SK-N-SH treated with all-trans-retinoic acid at 6 μM for 48 hours (cell line): ENCODE data around the gene ANK3.
A peak's percentile ranks its signal among the peaks of the same experiment; 100 is the strongest.

Experiments used
- ATAC-seq: fragments of 200-7000 bp; cut with Tn5 transposase; 3 replicates; pipeline ENCODE4 v1.9.1; 2020; ENCODE audit warnings: mild to moderate bottlenecking, moderate library complexity
- ARNTL ChIP-seq: fragments of 450-650 bp; formaldehyde crosslinking; IDR thresholded peaks from 2 replicates; pipeline ENCODE4 v1.5.0; 2020; ENCODE audit warnings: low read depth, mild to moderate bottlenecking, moderate library complexity, borderline replicate concordance
- BACH2 ChIP-seq: fragments of 250-450 bp; sonication (Bioruptor Pico); IDR thresholded peaks from 2 replicates; pipeline ENCODE4 v1.9.0; 2021; ENCODE audit warnings: mild to moderate bottlenecking, borderline replicate concordance
- CREB5 ChIP-seq: fragments of 250-450 bp; sonication (Bioruptor Pico); IDR thresholded peaks from 2 replicates; pipeline ENCODE4 v1.5.1; 2020; ENCODE audit warnings: low read depth, mild to moderate bottlenecking, moderate library complexity
- CSRNP3 ChIP-seq: fragments of 250-450 bp; sonication (Bioruptor Pico); IDR thresholded peaks from 2 replicates; pipeline ENCODE4 v1.5.1; 2021; ENCODE audit warnings: mild to moderate bottlenecking, moderate library complexity
- ESRRG ChIP-seq: fragments of 250-450 bp; sonication (Bioruptor Pico); IDR thresholded peaks from 2 replicates; pipeline ENCODE4 v1.6.1; 2021; ENCODE audit warnings: mild to moderate bottlenecking
- ISL1 ChIP-seq: fragments of 250-450 bp; sonication (Bioruptor Pico); IDR thresholded peaks from 2 replicates; pipeline ENCODE4 v2.1.2; 2022; ENCODE audit warnings: mild to moderate bottlenecking, moderate library complexity
- OSR1 ChIP-seq: fragments of 250-450 bp; sonication (Bioruptor Pico); IDR thresholded peaks from 2 replicates; pipeline ENCODE4 v1.8.0; 2022; ENCODE audit warnings: moderate library complexity, mild to moderate bottlenecking, inconsistent platforms
- PATZ1 ChIP-seq: fragments of 250-450 bp; sonication (Bioruptor Pico); IDR thresholded peaks from 2 replicates; pipeline ENCODE4 v1.8.0; 2020; ENCODE audit warnings: mild to moderate bottlenecking, moderate library complexity, borderline replicate concordance
- POU6F1 ChIP-seq: fragments of 250-450 bp; sonication (Bioruptor Pico); IDR thresholded peaks from 2 replicates; pipeline ENCODE4 v1.8.0; 2021; ENCODE audit warnings: low read depth, mild to moderate bottlenecking, moderate library complexity, borderline replicate concordance
- PPARA ChIP-seq: fragments of 250-450 bp; sonication (Bioruptor Pico); IDR thresholded peaks from 2 replicates; pipeline ENCODE4 v1.5.0; 2020; ENCODE audit warnings: mild to moderate bottlenecking, borderline replicate concordance
- RARB ChIP-seq: fragments of 250-450 bp; sonication (Bioruptor Pico); IDR thresholded peaks from 2 replicates; pipeline ENCODE4 v1.8.0; 2021; ENCODE audit warnings: mild to moderate bottlenecking, moderate library complexity
- TOX ChIP-seq: fragments of 250-450 bp; sonication (Bioruptor Pico); IDR thresholded peaks from 2 replicates; pipeline ENCODE4 v1.8.0; 2021; ENCODE audit warnings: mild to moderate bottlenecking, moderate library complexity, borderline replicate concordance
- TSHZ2 ChIP-seq: fragments of 250-450 bp; sonication (Bioruptor Pico); IDR thresholded peaks from 2 replicates; pipeline ENCODE4 v1.5.0; 2020; ENCODE audit warnings: mild to moderate bottlenecking, moderate library complexity
- ZC3H10 ChIP-seq: fragments of 250-450 bp; sonication (Bioruptor Pico); IDR thresholded peaks from 2 replicates; pipeline ENCODE4 v1.5.1; 2021; ENCODE audit warnings: mild to moderate bottlenecking, moderate library complexity
- ZFP3 ChIP-seq: fragments of 250-450 bp; sonication (Bioruptor Pico); IDR thresholded peaks from 2 replicates; pipeline ENCODE4 v1.5.0; 2020; ENCODE audit warnings: mild to moderate bottlenecking, moderate library complexity
- ZFP30 ChIP-seq: fragments of 450-650 bp; formaldehyde crosslinking; IDR thresholded peaks from 2 replicates; pipeline ENCODE4 v1.5.0; 2022; ENCODE audit warnings: mild to moderate bottlenecking, moderate library complexity
- ZNF565 ChIP-seq: fragments of 450-650 bp; formaldehyde crosslinking; conservative IDR thresholded peaks from 2 replicates; pipeline ENCODE4 v1.5.0; 2020; ENCODE audit warnings: low read depth, mild to moderate bottlenecking, moderate library complexity
- ZNF70 ChIP-seq: fragments of 450-650 bp; formaldehyde crosslinking; IDR thresholded peaks from 2 replicates; pipeline ENCODE4 v1.5.0; 2020; ENCODE audit warnings: mild to moderate bottlenecking, moderate library complexity
- ZNF8 ChIP-seq: fragments of 450-650 bp; formaldehyde crosslinking; IDR thresholded peaks from 2 replicates; pipeline ENCODE4 v1.5.0; 2020; ENCODE audit warnings: mild to moderate bottlenecking, moderate library complexity

The ANK3 gene

GRCh38 chr10:60385399-60385738, 4.3 kb downstream of the ANK3 start:
- no peak for TF ChIP-seq ISL1 (CRISPR knock-in tag)
- TF ChIP-seq CREB5 (CRISPR knock-in tag), result no peak
- TF ChIP-seq ZC3H10 (CRISPR knock-in tag), result no peak
- TF ChIP-seq ARNTL (CRISPR knock-in tag), result no peak
- TF ChIP-seq ZFP30 (CRISPR knock-in tag), result no peak
- no peak for TF ChIP-seq BACH2 (CRISPR knock-in tag)
- no peak for TF ChIP-seq TOX (CRISPR knock-in tag)
- TF ChIP-seq ZFP3 (CRISPR knock-in tag), result no peak
- no peak for TF ChIP-seq PATZ1 (CRISPR knock-in tag)
- ATAC-seq, result no peak

- TF ChIP-seq CSRNP3 (CRISPR knock-in tag) (no peak), ZFP30 (CRISPR knock-in tag) (no peak), RARB (CRISPR knock-in tag) (no peak), PATZ1 (CRISPR knock-in tag) (0 out of 2 replicates have a peak, but pooled peaks have one; percentile 20), POU6F1 (CRISPR knock-in tag) (0 out of 2 replicates have a peak, but pooled peaks have one; percentile 63), PPARA (CRISPR knock-in tag) (no peak), BACH2 (CRISPR knock-in tag) (no peak), ESRRG (CRISPR knock-in tag) (no peak), ZC3H10 (CRISPR knock-in tag) (no peak), ZNF70 (CRISPR knock-in tag) (no peak), TSHZ2 (CRISPR knock-in tag) (no peak), ZFP3 (CRISPR knock-in tag) (no peak), TOX (CRISPR knock-in tag) (no peak), ZNF565 (CRISPR knock-in tag) (no peak), ZNF8 (CRISPR knock-in tag) (no peak), OSR1 (CRISPR knock-in tag) (no peak), CREB5 (CRISPR knock-in tag) (no peak), ISL1 (CRISPR knock-in tag) (peak; percentile 55)
- TF ChIP-seq, all 23 proteins: peak for 3
- peak; percentile 95 for ATAC-seq
Measured at GRCh38 chr10:60384708-60385398, 4.8 kb downstream of the ANK3 start.
